SK-N-SH treated with all-trans-retinoic acid at 6 μM for 48 hours (cell line): ENCODE measurements around the gene MYOCD.

Source experiments
- ATAC-seq: fragments of 200-7000 bp; cut with Tn5 transposase; 3 replicates; pipeline ENCODE4 v1.9.1; 2020; ENCODE audit warnings: mild to moderate bottlenecking, moderate library complexity
- CSDC2 ChIP-seq: fragments of 250-450 bp; sonication (Bioruptor Pico); IDR thresholded peaks from 2 replicates; pipeline ENCODE4 v1.5.0; 2020; ENCODE audit warnings: mild to moderate bottlenecking, moderate library complexity
- CSRNP3 ChIP-seq: fragments of 250-450 bp; sonication (Bioruptor Pico); IDR thresholded peaks from 2 replicates; pipeline ENCODE4 v1.5.1; 2021; ENCODE audit warnings: mild to moderate bottlenecking, moderate library complexity
- ESRRG ChIP-seq: fragments of 250-450 bp; sonication (Bioruptor Pico); IDR thresholded peaks from 2 replicates; pipeline ENCODE4 v1.6.1; 2021; ENCODE audit warnings: mild to moderate bottlenecking
- PATZ1 ChIP-seq: fragments of 250-450 bp; sonication (Bioruptor Pico); IDR thresholded peaks from 2 replicates; pipeline ENCODE4 v1.8.0; 2020; ENCODE audit warnings: mild to moderate bottlenecking, moderate library complexity, borderline replicate concordance
- TCF4 ChIP-seq: fragments of 250-450 bp; sonication (Bioruptor Pico); IDR thresholded peaks from 2 replicates; pipeline ENCODE4 v1.8.0; 2021; ENCODE audit warnings: mild to moderate bottlenecking, moderate library complexity, borderline replicate concordance
- TOX ChIP-seq: fragments of 250-450 bp; sonication (Bioruptor Pico); IDR thresholded peaks from 2 replicates; pipeline ENCODE4 v1.8.0; 2021; ENCODE audit warnings: mild to moderate bottlenecking, moderate library complexity, borderline replicate concordance
- TSHZ2 ChIP-seq: fragments of 250-450 bp; sonication (Bioruptor Pico); IDR thresholded peaks from 2 replicates; pipeline ENCODE4 v1.5.0; 2020; ENCODE audit warnings: mild to moderate bottlenecking, moderate library complexity
- ZFP3 ChIP-seq: fragments of 250-450 bp; sonication (Bioruptor Pico); IDR thresholded peaks from 2 replicates; pipeline ENCODE4 v1.5.0; 2020; ENCODE audit warnings: mild to moderate bottlenecking, moderate library complexity
- ZFP30 ChIP-seq: fragments of 450-650 bp; formaldehyde crosslinking; IDR thresholded peaks from 2 replicates; pipeline ENCODE4 v1.5.0; 2022; ENCODE audit warnings: mild to moderate bottlenecking, moderate library complexity
- ZNF565 ChIP-seq: fragments of 450-650 bp; formaldehyde crosslinking; conservative IDR thresholded peaks from 2 replicates; pipeline ENCODE4 v1.5.0; 2020; ENCODE audit warnings: low read depth, mild to moderate bottlenecking, moderate library complexity
- ZNF70 ChIP-seq: fragments of 450-650 bp; formaldehyde crosslinking; IDR thresholded peaks from 2 replicates; pipeline ENCODE4 v1.5.0; 2020; ENCODE audit warnings: mild to moderate bottlenecking, moderate library complexity
- ZNF8 ChIP-seq: fragments of 450-650 bp; formaldehyde crosslinking; IDR thresholded peaks from 2 replicates; pipeline ENCODE4 v1.5.0; 2020; ENCODE audit warnings: mild to moderate bottlenecking, moderate library complexity
- TF ChIP-seq, protein P1 (sequence below): fragments of 250-450 bp; sonication (Bioruptor Pico); IDR thresholded peaks from 2 replicates; pipeline ENCODE4 v1.8.0; 2021; ENCODE audit warnings: low read depth, mild to moderate bottlenecking, moderate library complexity, borderline replicate concordance
- TF ChIP-seq, protein P2 (sequence below): fragments of 250-450 bp; sonication (Bioruptor Pico); IDR thresholded peaks from 2 replicates; pipeline ENCODE4 v1.5.1; 2020; ENCODE audit warnings: low read depth, mild to moderate bottlenecking, moderate library complexity

MYOCD gene

DNA sequence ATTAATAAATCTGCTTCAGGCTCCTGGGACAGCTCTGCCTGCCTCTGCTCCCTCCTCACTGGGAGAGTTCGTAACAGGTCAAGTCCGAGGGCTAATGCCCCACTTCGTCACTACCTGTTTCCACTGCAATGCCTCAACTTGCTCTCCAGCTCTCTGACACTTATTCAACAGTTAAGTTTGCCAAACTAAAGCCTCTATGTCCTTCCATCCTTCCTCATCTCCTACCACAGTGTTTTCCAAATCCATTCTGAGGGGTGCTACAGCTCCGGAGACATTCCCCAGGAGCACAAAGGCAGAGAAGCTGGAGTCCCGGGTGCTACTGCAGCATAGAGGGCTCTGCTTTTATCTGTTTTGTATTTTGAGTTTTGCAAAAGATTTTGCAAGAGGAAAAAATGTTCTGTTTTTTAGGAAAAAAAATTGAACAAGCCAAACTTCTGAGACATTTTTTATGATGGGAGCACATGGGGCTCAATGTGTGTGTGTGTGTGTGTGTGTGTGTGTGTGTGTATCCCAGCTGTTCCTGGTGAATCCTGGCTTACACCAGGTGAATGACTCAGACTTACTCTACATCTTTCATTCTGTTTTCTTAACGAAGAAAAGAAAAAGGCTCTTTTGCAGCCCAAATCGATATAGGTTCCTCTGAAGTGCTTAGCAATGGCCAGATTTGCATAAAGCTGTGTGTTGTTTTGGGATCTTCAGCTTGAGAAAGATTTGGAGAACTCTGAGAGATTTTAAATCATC lies 46.1 kb upstream of the MYOCD start:
- ATAC-seq: no peak
- TF ChIP-seq ZNF565 (CRISPR knock-in tag): no peak
- TF ChIP-seq, protein P1, sequence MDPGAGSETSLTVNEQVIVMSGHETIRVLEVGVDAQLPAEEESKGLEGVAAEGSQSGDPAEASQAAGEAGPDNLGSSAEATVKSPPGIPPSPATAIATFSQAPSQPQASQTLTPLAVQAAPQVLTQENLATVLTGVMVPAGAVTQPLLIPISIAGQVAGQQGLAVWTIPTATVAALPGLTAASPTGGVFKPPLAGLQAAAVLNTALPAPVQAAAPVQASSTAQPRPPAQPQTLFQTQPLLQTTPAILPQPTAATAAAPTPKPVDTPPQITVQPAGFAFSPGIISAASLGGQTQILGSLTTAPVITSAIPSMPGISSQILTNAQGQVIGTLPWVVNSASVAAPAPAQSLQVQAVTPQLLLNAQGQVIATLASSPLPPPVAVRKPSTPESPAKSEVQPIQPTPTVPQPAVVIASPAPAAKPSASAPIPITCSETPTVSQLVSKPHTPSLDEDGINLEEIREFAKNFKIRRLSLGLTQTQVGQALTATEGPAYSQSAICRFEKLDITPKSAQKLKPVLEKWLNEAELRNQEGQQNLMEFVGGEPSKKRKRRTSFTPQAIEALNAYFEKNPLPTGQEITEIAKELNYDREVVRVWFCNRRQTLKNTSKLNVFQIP (CRISPR knock-in tag): no peak
- no peak for TF ChIP-seq CSDC2 (CRISPR knock-in tag)
- no peak for TF ChIP-seq CSRNP3 (CRISPR knock-in tag)
- TF ChIP-seq TSHZ2: no peak
- TF ChIP-seq ZFP30: no peak
- TF ChIP-seq ZNF70: no peak
- no peak for TF ChIP-seq PATZ1 (CRISPR knock-in tag)

GRCh38 chr17:12620200-12620720 lies 45.4 kb upstream of the MYOCD start:
- ATAC-seq: no peak
- TF ChIP-seq TSHZ2: no peak
- TF ChIP-seq, all 23 proteins: peak for 0

- no peak for TF ChIP-seq ZFP30
- TF ChIP-seq, protein P1 (CRISPR knock-in tag): no peak
- no peak for TF ChIP-seq TOX (CRISPR knock-in tag)
- no peak for TF ChIP-seq ZFP3 (CRISPR knock-in tag)
- no peak for TF ChIP-seq TCF4 (CRISPR knock-in tag)
- TF ChIP-seq, protein P2, sequence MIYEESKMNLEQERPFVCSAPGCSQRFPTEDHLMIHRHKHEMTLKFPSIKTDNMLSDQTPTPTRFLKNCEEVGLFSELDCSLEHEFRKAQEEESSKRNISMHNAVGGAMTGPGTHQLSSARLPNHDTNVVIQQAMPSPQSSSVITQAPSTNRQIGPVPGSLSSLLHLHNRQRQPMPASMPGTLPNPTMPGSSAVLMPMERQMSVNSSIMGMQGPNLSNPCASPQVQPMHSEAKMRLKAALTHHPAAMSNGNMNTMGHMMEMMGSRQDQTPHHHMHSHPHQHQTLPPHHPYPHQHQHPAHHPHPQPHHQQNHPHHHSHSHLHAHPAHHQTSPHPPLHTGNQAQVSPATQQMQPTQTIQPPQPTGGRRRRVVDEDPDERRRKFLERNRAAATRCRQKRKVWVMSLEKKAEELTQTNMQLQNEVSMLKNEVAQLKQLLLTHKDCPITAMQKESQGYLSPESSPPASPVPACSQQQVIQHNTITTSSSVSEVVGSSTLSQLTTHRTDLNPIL (CRISPR knock-in tag): no peak
- TF ChIP-seq ZNF8 (CRISPR knock-in tag): no peak
- TF ChIP-seq CSDC2 (CRISPR knock-in tag): no peak
- no peak for TF ChIP-seq ZNF565 (CRISPR knock-in tag)
- TF ChIP-seq ZNF70: no peak
- TF ChIP-seq CSRNP3 (CRISPR knock-in tag): no peak
- TF ChIP-seq ESRRG (CRISPR knock-in tag): no peak
- TF ChIP-seq, all 23 proteins: peak for 0
- no peak for ATAC-seq
Observed at GRCh38 chr17:12622726-12623125, 43.0 kb upstream of the MYOCD start.
